GM21786 (cell line): ENCODE results near the gene SP3.

Experiments used
- ATAC-seq: cut with Tn5 transposase; IDR thresholded peaks from one replicate; pipeline ENCODE4 v1.9.1; 2021; ENCODE audit not compliant: unreplicated experiment

SP3 gene

GRCh38 chr2:173997269-173997668 is 32.1 kb upstream of the SP3 start:
- peak; percentile 90 for ATAC-seq

- ATAC-seq = no peak
Observed at GRCh38 chr2:173996766-173997165, 31.6 kb upstream of the SP3 start.

DNA sequence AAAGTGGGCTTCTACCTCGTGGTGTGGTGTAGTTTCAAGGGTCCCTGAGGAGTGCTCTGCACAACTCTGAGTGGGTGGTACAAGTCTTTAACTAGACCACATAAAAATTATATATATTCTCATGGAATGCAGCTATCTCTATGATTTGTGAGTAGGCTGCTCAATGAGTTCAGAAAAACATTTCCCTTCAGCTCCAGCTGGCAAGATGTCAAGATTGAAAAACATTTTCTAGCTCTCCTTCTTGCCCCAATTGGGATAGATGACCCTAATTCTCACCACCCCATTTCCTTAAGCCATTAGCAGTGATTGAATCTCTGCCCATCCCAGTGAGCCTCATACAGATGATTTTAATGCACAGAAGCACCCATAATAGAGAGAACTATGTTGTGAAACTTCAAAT is 28.3 kb upstream of the SP3 start:
- no peak for ATAC-seq

- ATAC-seq = peak; percentile 3
Observed at GRCh38 chr2:173991856-173992588, 26.8 kb upstream of the SP3 start.

DNA sequence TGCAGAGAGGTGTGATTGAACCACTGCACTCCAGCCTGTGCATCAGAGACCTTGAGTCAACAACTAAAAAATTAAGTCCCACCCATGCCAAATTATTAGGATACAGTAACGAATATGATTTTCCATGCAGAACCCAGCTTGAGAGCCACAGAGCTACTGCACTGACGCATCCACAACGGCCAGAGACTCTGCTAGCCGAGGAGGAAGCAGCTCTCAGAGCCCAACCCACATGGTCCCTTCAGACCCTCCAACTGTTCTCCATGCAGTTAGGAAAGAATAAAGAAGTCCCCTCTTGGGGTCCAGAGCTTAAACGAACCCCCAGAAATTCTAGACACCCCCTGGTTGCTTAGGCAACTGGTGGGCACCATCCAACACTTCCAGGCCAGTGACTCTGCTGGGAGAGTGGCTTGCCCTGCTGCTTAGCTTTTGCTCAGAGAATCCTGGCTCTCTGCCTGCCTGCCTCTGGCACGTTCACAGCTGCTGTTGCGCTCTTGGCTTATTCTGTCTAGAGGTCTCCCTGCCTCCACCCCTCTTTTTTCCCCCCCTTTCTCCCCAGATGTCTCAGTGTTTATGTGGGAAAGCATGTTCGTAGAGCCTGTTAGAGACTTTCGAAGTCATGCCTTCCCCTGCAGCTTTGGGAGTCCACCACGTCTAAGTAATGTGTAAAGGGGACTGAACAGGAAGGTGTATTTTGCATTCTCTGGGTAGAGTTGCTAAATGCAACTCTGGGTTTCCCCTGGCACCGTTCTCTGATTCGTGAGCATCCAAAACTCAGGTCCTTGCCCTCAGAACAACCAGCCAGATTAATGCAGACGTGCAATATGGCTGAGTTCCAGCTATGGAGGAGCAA is 26.0 kb upstream of the SP3 start:
- ATAC-seq = peak; percentile 72

DNA sequence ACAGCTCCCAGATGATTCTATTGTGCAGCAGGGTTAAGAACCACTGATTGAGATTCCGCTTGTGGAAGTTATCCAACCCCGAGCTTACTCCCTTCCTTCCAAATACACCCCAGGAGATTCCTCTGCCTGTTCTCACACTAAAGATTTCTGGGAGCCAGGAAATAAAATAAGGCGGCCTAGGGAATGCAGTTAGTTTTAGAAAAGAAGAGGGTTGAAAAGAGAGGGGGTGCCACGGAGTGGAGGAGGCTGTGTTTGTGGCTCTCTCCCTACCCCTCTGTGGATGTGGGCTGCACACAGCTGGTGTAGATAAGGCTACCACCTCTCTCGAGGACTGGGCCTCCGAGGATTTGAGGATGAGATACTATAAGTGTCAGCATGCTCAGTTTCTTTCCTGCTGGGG is 25.1 kb upstream of the SP3 start:
- no peak for ATAC-seq

DNA sequence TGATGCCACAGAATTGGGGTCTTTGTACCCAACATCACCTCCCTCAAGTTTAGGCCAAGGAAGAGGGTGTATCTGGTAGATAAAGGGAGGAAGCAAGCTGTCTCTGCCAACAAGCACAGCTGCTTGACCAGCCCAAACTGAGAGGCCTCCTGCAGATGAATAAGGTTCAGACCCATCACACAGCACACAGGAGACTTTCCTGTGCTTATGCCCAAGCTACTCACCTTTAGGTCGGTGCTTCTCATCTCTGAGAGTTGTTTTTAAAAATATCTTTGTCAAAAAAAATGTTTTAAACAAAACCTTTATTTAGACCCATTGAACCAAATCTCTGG is 24.7 kb upstream of the SP3 start:
- ATAC-seq = no peak

- ATAC-seq = no peak
Observed at GRCh38 chr2:173989160-173989883, 24.1 kb upstream of the SP3 start.

- ATAC-seq = no peak
Observed at GRCh38 chr2:173986805-173987204, 21.6 kb upstream of the SP3 start.

- no peak for ATAC-seq
Observed at GRCh38 chr2:173985605-173985992, 20.4 kb upstream of the SP3 start.

GRCh38 chr2:173984866-173985604 is 19.9 kb upstream of the SP3 start:
- ATAC-seq = no peak

- ATAC-seq = no peak
Observed at GRCh38 chr2:173983391-173983871, 18.3 kb upstream of the SP3 start.

DNA sequence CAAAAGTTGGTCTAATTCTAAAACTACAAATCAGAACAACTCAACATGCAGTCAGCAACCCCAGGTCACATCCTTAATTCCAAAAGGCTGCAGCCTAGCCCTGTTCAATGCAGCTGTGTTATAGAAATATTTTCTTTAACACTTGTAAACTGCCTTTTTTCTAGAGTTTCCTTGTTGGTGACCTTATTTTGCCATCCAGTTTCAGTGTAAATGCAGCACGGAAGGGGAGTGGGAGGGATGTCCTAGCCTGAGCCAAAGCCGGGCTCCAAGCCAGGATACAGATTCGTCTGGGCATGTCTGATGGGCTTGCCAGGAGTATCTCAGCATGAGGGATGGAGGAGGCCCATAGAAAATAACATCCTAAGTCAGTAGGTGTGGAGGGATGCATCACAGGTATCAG is 17.7 kb upstream of the SP3 start:
- no peak for ATAC-seq

- ATAC-seq = no peak
Observed at GRCh38 chr2:173982182-173982714, 17.1 kb upstream of the SP3 start.

GRCh38 chr2:173981520-173981919 is 16.3 kb upstream of the SP3 start:
- ATAC-seq = no peak

DNA sequence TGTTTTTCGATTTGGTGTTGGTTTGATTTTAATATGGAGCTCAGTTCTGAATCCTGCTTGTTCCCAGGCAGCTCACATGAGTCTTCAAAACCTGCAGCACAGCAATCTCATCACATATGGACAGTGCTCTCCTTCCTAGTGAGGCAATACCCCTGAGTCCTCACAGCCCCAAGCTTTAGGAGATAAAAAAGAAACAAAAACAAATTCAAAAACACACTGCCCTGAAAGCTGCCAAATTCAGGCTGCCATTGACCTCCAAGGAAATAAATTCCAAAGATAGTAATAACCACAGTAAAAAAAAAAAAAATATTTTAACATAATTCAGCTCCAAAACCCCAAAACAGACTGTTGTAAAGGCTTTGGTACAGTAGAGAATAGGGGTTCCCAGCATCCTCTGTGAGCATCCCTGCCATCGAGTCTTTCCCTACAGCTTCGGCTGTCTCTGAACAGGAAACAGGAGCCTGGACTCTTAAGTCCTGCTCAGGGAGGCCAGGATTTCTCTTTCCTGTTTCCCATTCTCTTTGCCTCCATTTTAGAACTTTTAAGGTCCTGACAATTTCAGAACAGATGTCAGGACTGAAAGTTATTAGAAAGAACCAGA is 14.7 kb upstream of the SP3 start:
- ATAC-seq = no peak

DNA sequence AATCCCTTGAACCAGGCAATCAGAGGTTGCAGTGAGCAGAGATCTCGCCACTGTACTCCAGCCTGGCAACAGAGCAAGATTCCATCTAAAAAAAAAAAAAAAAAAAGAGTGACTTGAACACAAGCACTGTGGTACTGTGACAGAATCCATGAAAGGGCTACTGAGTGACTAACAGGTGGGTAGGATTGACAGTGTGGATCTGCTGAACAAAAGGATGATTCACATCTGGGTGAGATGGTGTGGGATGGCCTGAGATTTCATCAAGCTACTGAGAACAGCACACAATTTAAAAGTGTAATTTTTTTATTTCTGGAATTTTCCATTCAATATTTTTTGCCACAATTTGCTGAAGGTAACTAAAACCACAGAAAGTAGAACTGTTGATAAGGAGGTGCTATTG is 13.3 kb upstream of the SP3 start:
- ATAC-seq = no peak

DNA sequence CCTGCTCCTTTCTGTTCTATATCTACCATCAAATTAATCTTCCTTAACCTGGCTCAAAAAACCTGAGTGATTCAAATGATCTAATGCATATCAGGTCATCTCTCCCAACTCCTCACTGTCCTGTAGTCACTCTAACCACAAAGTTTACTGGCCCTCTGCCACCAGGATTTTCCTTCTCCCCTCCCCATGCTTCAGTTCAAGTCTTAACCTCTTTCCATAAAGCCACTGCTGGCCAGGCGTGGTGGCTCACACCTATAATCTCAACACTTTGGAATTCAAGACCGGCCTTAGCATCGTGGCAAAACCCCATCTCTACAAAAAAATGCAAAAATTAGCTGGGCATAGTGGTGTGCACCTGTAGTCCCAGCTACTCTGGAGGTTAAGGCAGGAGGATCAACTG is 7.5 kb upstream of the SP3 start:
- ATAC-seq = no peak

GRCh38 chr2:173972165-173972564 is 7.0 kb upstream of the SP3 start:
- no peak for ATAC-seq

DNA sequence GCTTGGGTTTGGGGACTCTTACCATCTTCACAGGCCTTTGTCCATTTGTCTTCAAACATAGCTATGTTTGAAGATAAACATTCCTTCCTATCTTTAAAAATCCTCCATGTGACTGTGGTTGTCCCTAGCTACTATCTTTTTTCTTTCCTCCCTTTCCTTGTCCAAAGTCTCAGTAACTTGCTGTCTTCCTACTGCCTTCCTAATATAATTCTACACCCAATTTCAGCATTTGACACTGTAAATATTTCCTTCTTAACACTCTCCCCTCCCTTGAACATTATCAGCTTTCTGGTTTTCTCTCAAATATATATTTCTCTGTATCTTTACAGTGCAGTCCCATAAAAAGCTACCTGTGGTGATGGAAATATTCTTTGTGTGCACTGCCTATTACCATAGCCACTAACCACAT is 5.3 kb upstream of the SP3 start:
- ATAC-seq = no peak
